Measurements from ENCODE around the gene NYNRIN. TPM values are rescaled to one million over a fixed set of nuclear protein-coding genes. Genes with fewer than 3 reads are reported as not detected.
A peak's percentile ranks its signal among the peaks of the same experiment; 100 is the strongest.
"Not testable (repeated sequence)": the region's sequence is repeated elsewhere in the genome, so short reads cannot be mapped to it uniquely, and the experiment has no call there.

The NYNRIN gene
- total and polyA plus RNA-seq, 12 donors: 3.6 to 9.0 (median 6.4) TPM

- H3K4me3 ChIP-seq: peak within 1 kb of the TSS; percentile 55 to 86 (median 72)
- intact Hi-C loops (cut with DNase I): loop anchor here in 1 of 10 donors (2.0 kb wide), 1 partner anchor 200 kb away; the partner anchor contains the start of gene TINF2
Measured at GRCh38 chr14:24442240-24443052, 43.6 kb downstream of the NYNRIN start, which contains the start of gene SDR39U1. Gene SDR39U1 (minus strand): TSS chr14:24442776. CDS start chr14:24442769, 7 bp downstream.

GRCh38 chr14:24443053-24443665 is 44.4 kb downstream of the NYNRIN start:
- ATAC-seq: no peak
- TF ChIP-seq CTCF (IDR thresholded peaks at IDR 0.05): no peak
- WGBS, 2 donors: 1 to 6% methylated on average over 7 of the region's 7 CpGs
- Histone ChIP-seq H3K27me3 (no peaks in the 10 kb centered on the region), H3K27ac (peak overlapping the region; percentile 45 to 100 (median 99)), H3K36me3 (peaks cover 0 to 36% (median 24%) of the 10 kb centered on the region in 9 donors), H3K4me3 (peak overlapping the region; percentile 36 to 86 (median 72)), H3K9me3 (no peaks in the 10 kb centered on the region), H3K4me1 (peaks cover 4 to 46% (median 42%) of the 10 kb centered on the region in 9 donors)
- intact Hi-C loops (cut with DNase I): loop anchor here in 1 of 10 donors (2.0 kb wide), 1 partner anchor 200 kb away; the partner anchor contains the start of gene TINF2
- no peak for DNase-seq

More at GRCh38 chr14:24442240-24443052, 43.6 kb downstream of the NYNRIN start, which contains the start of gene SDR39U1:
- peak in 3 of 9 donors; percentile 12 to 22 (median 12) for TF ChIP-seq CTCF (IDR thresholded peaks at IDR 0.05)
- WGBS, 2 donors: 0 to 1% methylated on average over 52 of the region's 52 CpGs
- Histone ChIP-seq H3K36me3 (peaks cover 0 to 43% (median 32%) of the 10 kb centered on the region in 9 donors), H3K27ac (peak within 1 kb of the TSS; percentile 94 to 100 (median 99)), H3K27me3 (no peaks in the 10 kb centered on the region), H3K4me1 (peaks cover 4 to 53% (median 50%) of the 10 kb centered on the region in 9 donors), H3K9me3 (no peaks in the 10 kb centered on the region)
- DNase-seq (peak; percentile 95 to 99), ATAC-seq (peak; percentile 91 to 97 (median 96))

GRCh38 chr14:24450828-24451227 is 52.0 kb downstream of the NYNRIN start:
- WGBS, 2 donors: 90 to 93% methylated on average over 2 of the region's 2 CpGs
- H3K9me3 ChIP-seq; H3K27ac ChIP-seq; ATAC-seq; intact Hi-C loops (cut with DNase I); DNase-seq; H3K27me3 ChIP-seq; H3K4me1 ChIP-seq; H3K4me3 ChIP-seq; H3K36me3 ChIP-seq: not testable (repeated sequence)

- DNase-seq (no peak), ATAC-seq (no peak)
- no peak for TF ChIP-seq CTCF (IDR thresholded peaks at IDR 0.05)
- Histone ChIP-seq H3K36me3 (peaks cover 0 to 2% (median 0%) of the 10 kb centered on the region in 9 donors), H3K27ac (no peak overlapping the region), H3K4me1 (peaks cover 0 to 19% (median 6%) of the 10 kb centered on the region in 9 donors), H3K4me3 (no peak overlapping the region), H3K27me3 (no peaks in the 10 kb centered on the region), H3K9me3 (peaks cover 0 to 10% (median 0%) of the 10 kb centered on the region in 11 donors)
- intact Hi-C loops (cut with DNase I): no loop called here
Measured at GRCh38 chr14:24456980-24457379, 58.2 kb downstream of the NYNRIN start.

Measured in heart right ventricle (tissue), 16 donors.